GM06990 (cell line): ENCODE data around the gene CLRN1.

Source experiments
- DNase-seq: peaks from one replicate; pipeline ENCODE4 v3.0.0-alpha.2; 2011; ENCODE audit not compliant: insufficient read length; ENCODE audit errors: extremely low read depth
- H3K27me3 ChIP-seq: replicated peaks from 2 replicates; pipeline ENCODE4 v1.6.0; 2011; ENCODE audit warnings: low read length; ENCODE audit not compliant: control insufficient read depth, insufficient read depth
- H3K36me3 ChIP-seq: 2 replicates; pipeline ENCODE4 v1.5.1; 2011; ENCODE audit warnings: low read length; ENCODE audit not compliant: control insufficient read depth, insufficient read depth
- H3K4me3 ChIP-seq: replicated peaks from 2 replicates; pipeline ENCODE4 v1.5.1; 2011; ENCODE audit warnings: low read depth, mild to moderate bottlenecking, control low read depth, low read length
- TF ChIP-seq, protein P1 (sequence below): IDR thresholded peaks from 2 replicates; pipeline ENCODE4 v1.5.1; 2011; ENCODE audit warnings: low read length, control low read depth, mild to moderate bottlenecking, inconsistent platforms; ENCODE audit not compliant: insufficient read depth, poor library complexity, severe bottlenecking

CLRN1 gene

DNA sequence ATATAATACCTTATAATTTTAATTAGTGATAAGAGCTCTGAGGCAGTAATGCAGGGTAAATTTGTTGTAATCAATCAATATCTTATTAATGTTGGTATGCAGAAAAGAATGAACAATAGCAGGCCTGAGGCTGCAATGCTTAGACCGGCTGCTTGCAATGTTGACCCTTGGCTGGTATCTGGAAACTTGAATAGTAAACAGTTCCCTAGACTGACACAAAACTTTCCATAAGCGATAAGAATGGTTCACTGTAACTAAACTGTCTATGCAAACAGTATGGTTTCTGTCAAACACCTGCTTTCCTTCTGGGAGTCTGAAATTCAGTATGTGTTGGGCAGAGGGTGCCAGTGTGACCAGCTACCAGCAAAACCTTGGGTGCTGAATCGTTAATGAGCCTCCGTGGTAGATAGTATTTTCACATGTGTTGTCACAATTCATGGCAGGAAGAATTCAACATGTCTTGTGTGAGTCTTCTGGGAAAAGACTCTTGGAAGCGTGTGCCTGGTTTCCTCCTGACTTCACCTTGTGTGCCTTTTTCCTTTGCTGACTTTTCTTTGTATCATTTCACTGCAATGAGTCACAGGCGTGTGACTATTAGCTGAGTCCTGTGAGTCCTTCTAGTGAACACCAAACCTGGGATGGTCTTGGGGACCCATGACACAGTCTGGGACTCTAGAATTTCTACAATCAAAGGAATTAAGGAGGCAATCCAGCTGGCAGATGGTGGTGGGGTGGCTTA is 30.7 kb upstream of the CLRN1 start:
- DNase-seq, result no peak
- no peak overlapping the region for H3K4me3 ChIP-seq
- no peaks in the 10 kb centered on the region; the same call in 1 of the 2 replicates for H3K27me3 ChIP-seq
- no peaks in the 10 kb centered on the region for H3K36me3 ChIP-seq
- TF ChIP-seq, protein P1, sequence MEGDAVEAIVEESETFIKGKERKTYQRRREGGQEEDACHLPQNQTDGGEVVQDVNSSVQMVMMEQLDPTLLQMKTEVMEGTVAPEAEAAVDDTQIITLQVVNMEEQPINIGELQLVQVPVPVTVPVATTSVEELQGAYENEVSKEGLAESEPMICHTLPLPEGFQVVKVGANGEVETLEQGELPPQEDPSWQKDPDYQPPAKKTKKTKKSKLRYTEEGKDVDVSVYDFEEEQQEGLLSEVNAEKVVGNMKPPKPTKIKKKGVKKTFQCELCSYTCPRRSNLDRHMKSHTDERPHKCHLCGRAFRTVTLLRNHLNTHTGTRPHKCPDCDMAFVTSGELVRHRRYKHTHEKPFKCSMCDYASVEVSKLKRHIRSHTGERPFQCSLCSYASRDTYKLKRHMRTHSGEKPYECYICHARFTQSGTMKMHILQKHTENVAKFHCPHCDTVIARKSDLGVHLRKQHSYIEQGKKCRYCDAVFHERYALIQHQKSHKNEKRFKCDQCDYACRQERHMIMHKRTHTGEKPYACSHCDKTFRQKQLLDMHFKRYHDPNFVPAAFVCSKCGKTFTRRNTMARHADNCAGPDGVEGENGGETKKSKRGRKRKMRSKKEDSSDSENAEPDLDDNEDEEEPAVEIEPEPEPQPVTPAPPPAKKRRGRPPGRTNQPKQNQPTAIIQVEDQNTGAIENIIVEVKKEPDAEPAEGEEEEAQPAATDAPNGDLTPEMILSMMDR, result no peak

DNA sequence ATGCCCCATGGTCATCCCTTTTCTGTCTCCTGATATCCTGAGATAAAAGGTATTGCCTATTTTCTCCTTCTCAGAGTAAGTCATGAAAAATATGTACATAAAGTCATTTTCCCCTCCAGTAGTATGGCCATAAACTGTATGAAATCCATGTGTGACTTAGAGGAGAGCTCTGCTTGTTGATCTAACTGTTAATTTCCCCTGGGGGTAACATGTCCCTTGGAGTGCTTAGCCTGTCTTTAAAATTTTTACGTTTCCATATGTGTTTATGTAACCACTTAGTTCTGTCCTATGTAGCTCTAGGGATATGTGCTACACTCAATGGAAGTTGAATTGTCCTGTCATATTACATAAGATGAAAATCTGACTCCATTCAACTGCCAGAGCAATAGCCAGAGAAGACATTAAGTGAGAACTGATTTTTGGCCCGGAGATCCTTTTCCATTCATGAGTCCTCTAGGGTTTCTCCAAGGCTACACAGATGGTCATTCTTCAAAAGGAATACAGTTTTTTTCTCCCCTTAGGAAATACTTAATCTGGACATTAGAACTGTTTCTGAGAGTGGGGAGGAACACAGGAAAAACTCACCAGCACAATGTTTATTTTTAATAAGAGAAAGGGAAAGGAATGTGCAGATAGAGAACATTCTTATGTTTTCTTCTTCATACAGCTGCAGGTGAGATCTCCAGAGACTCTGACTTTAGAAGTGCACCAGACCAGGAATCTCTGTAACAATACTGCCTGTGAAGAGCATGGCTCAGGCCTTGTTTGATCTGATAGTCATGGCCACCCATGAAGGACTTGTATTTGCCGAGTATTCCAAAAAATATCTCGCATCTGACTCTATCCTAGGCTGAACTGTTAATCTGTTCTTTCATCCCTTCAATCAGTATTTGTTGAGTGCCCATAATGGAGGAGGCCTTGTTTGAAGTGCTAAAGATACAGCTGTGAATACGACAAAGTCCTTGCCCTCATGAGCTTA is 29.8 kb upstream of the CLRN1 start:
- no peak for DNase-seq
- TF ChIP-seq, protein P1, result no peak

DNA sequence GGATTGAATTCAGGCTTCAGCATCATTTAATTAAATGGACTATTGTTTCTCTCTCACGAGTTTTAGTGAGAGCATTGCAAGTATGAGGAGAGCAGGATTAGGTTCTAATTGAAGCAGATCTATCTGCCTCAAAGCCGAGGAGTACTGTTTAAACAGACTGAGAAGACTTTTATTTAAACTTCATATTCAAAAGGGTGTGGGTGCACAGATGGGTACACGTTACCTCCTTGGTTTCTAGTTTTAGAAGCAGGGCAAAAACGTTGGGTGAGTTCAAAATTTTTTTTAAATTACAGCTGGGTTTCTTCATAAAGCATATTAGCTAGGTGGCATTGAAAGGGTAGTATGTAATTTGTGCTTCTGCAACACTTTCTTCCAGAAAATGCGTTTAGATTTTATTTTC is 26.5 kb upstream of the CLRN1 start:
- H3K36me3 ChIP-seq, result no peaks in the 10 kb centered on the region
- H3K27me3 ChIP-seq, result no peaks in the 10 kb centered on the region
- no peak for DNase-seq
- no peak overlapping the region for H3K4me3 ChIP-seq
- TF ChIP-seq, protein P1, result no peak

More for the DNA sequence above, 29.8 kb upstream of the CLRN1 start:
- no peaks in the 10 kb centered on the region for H3K36me3 ChIP-seq
- no peak overlapping the region for H3K4me3 ChIP-seq
- H3K27me3 ChIP-seq, result no peaks in the 10 kb centered on the region; the same call in 1 of the 2 replicates

DNA sequence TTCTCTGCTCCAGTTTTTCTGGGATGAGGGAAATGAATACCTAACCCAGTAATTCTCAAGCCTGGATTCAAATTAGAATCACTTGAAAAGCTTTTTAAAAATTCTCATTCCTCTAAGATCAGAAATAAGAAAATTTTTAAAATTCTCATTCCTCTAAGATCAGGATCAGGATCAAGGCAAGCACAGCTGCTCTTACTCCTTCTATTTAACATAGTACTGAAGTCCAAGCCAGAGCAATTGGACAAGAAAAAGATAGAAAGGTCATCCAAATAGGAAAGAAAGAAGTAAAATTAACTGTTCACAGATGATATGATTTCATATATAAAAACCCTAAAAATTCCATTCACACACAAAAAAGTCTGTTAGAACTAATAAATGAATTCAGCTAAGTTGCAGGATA is 24.2 kb upstream of the CLRN1 start:
- no peaks in the 10 kb centered on the region for H3K36me3 ChIP-seq
- TF ChIP-seq, protein P1, result no peak
- no peak for DNase-seq
- no peak overlapping the region for H3K4me3 ChIP-seq
- no peaks in the 10 kb centered on the region for H3K27me3 ChIP-seq

DNA sequence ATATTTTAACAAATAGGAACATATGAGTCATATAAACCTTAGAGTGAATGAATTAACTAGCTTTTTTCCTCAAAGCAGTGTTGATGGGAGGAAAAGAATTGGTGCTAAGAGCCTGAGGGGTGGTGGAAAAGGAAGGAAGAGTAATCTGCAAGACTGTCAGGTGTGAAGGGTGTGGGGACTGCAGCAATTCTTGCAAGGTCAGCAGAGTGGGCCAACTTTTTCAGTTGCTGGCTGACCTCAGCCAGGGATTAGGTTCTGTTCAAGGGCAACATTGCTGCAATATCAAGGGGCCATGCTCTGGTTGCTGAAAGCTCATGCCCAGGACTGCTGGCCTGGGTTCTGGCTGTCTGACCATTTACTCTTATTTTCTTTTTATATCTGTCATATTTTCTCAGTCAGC is 23.0 kb upstream of the CLRN1 start:
- TF ChIP-seq, protein P1, result no peak
- Histone ChIP-seq H3K4me3 (no peak overlapping the region), H3K36me3 (no peaks in the 10 kb centered on the region), H3K27me3 (no peaks in the 10 kb centered on the region; the same call in 1 of the 2 replicates)
- no peak for DNase-seq
